Cardiac fibroblast (primary cell): ENCODE data around the gene CCDC126.

Experiments used
- DNase-seq, 2 donors: peaks; one replicate each; pipeline versions ENCODE4 v3.0.0 to v3.0.0-alpha.2; 2010; ENCODE audit warnings: low read depth in 2 of 2
- H3K4me3 ChIP-seq, 2 donors: replicated peaks in 1 of 2; 1 replicate in 1 of 2; 2 replicates in 1 of 2; pipeline ENCODE4 v1.5.1; 2011; ENCODE audit warnings: low read depth in 2 of 2, low read length in 2 of 2, mild to moderate bottlenecking in 2 of 2, moderate library complexity in 1 of 2
- CTCF ChIP-seq: IDR thresholded peaks from one replicate; pipeline ENCODE4 v1.5.1; 2011; ENCODE audit warnings: low read depth, mild to moderate bottlenecking, low read length, inconsistent platforms

Gene CCDC126

GRCh38 chr7:23655433-23655832 is 58.3 kb downstream of the CCDC126 start:
- H3K4me3 ChIP-seq = no peak overlapping the region
- no peak for DNase-seq
- TF ChIP-seq CTCF = no peak

- TF ChIP-seq CTCF = no peak
- no peak for DNase-seq
- H3K4me3 ChIP-seq = no peak overlapping the region
These were observed 61.7 kb downstream of the CCDC126 start for GRCh38 chr7:23658831-23659427.

GRCh38 chr7:23661385-23661784 is 64.2 kb downstream of the CCDC126 start:
- TF ChIP-seq CTCF = no peak
- no peak for DNase-seq
- H3K4me3 ChIP-seq = no peak overlapping the region

GRCh38 chr7:23662124-23662983 is 65.2 kb downstream of the CCDC126 start:
- TF ChIP-seq CTCF = no peak
- H3K4me3 ChIP-seq = no peak overlapping the region
- peak in 1 of 2 donors; percentile 41 for DNase-seq

- no peak for TF ChIP-seq CTCF
- DNase-seq = no peak
- H3K4me3 ChIP-seq = no peak overlapping the region
These were observed 65.8 kb downstream of the CCDC126 start for GRCh38 chr7:23662984-23663313.

- no peak for TF ChIP-seq CTCF
- no peak for DNase-seq
- H3K4me3 ChIP-seq = no peak overlapping the region
These were observed 66.9 kb downstream of the CCDC126 start for GRCh38 chr7:23664122-23664521.
